Kidney (tissue), 14 donors: ENCODE data around the gene ATP5PO. TPM values are rescaled to one million over a fixed set of nuclear protein-coding genes. Genes with fewer than 3 reads are reported as not detected.

ENCODE experiments used
- DNase-seq, 5 donors: peaks; one replicate each; pipeline ENCODE4 v3.0.0-alpha.2; 2013 to 2020
- FAIRE-seq: peaks from 2 replicates; lab custom pipeline; 2012; peaks lifted over from hg19 to GRCh38; lab: Jason Lieb, UNC
- H3K27ac ChIP-seq, 2 donors: one replicate each; pipeline ENCODE4 v1.7.0; 2013; ENCODE audit warnings: low read depth in 2 of 2, low read length in 2 of 2, inconsistent platforms in 1 of 2
- H3K27me3 ChIP-seq: one replicate; pipeline ENCODE4 v1.7.1; 2013; ENCODE audit warnings: low read length, inconsistent platforms; ENCODE audit not compliant: control insufficient read depth, insufficient read depth
- H3K36me3 ChIP-seq, 3 donors: one replicate each; pipeline versions ENCODE4 v1.7.0 to v1.7.1; 2013; ENCODE audit warnings: low read length in 3 of 3, control low read depth in 1 of 3, inconsistent platforms in 1 of 3; ENCODE audit not compliant: insufficient read depth in 3 of 3, control insufficient read depth in 2 of 3
- H3K4me1 ChIP-seq, 3 donors: one replicate each; pipeline versions ENCODE4 v1.7.0 to v1.7.1; 2013; ENCODE audit warnings: low read length in 3 of 3, inconsistent platforms in 1 of 3, low read depth in 1 of 3; ENCODE audit not compliant: control insufficient read depth in 2 of 3, insufficient read depth in 2 of 3
- H3K4me3 ChIP-seq, 3 donors: one replicate each; pipeline versions ENCODE4 v1.7.0 to v1.8.1; 2013; ENCODE audit warnings: low read length in 3 of 3, control low read depth in 1 of 3, inconsistent platforms in 1 of 3
- H3K9ac ChIP-seq, 3 donors: one replicate each; pipeline versions ENCODE4 v1.7.0 to v1.7.1; 2013; ENCODE audit warnings: low read length in 3 of 3, control low read depth in 1 of 3, inconsistent platforms in 1 of 3
- H3K9me3 ChIP-seq, 3 donors: one replicate each; pipeline versions ENCODE4 v1.7.0 to v1.7.1; 2013; ENCODE audit warnings: low read length in 3 of 3, control low read depth in 1 of 3, inconsistent platforms in 1 of 3; ENCODE audit not compliant: control insufficient read depth in 2 of 3, insufficient read depth in 1 of 3
- CTCF ChIP-seq: IDR thresholded peaks from 3 replicates; pipeline ENCODE4 v1.5.1; 2012; ENCODE audit warnings: mild to moderate bottlenecking, moderate library complexity, borderline replicate concordance; ENCODE audit not compliant: insufficient read depth; ENCODE audit errors: extremely low read depth
- intact Hi-C: fragments of 100-400 bp; cut with DNase I; formaldehyde crosslinking; loops from one replicate; pipeline ENCODE4 v1.11.1; 2022
- polyA plus RNA-seq: library from polyadenylated mRNA; stranded (reverse); fragments of 350-450 nt; fragmentation: Illumina TruSeq; extraction: RNeasy Lipid Tissue Mini Kit (QIAGEN cat#74804); gene quantifications from one replicate; pipeline ENCODE4 v1.2.3, GENCODE V29; 2014; ENCODE audit warnings: low read depth, low replicate concordance; ENCODE audit not compliant: insufficient read depth
- total RNA-seq: library from RNA; stranded (reverse); fragmentation: NEBNext Ultra II Directional; extraction: Animal tissue kit (Norgen Biotek cat#: 25700); gene quantifications from one replicate; pipeline ENCODE4 v1.2.1, GENCODE V29; 2021
- donor health status: control.
- donor health status: control.
- donor health status: control.
- donor health status: control.
- donor health status: control.
- donor health status: DM: yes; HTN: yes; CAD: no.
- donor health status: Normal renal cell carcinoma (clear cell type).

The ATP5PO gene
- total and polyA plus RNA-seq, 2 donors from 2014 or later = 165 to 693 TPM

GRCh38 chr21:33855190-33855589 lies 60.4 kb downstream of the ATP5PO start:
- FAIRE-seq = no peak
- no peak overlapping the region for H3K4me3 ChIP-seq
- TF ChIP-seq CTCF = no peak

DNA sequence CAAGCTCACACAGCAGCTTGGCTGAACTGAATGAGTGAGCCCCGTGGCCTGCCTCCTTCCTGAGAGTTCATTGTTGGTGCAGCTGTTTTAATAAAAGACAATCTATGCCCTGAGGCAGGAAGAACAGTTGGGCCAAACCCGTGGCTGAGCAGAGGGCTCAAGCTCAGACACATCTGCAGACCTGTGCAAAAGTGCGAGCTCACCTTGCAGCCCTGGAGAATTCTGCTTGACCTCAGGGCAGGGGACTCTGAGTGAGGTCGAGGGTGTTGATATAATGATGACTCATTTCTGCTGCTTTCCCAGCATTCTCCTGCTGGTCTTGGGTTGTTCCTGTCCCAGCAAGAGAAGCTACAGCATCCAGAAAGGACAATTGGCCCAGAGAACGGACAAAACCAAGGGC lies 61.0 kb downstream of the ATP5PO start:
- intact Hi-C loops = no loop called here
- TF ChIP-seq CTCF = no peak
- Histone ChIP-seq H3K27me3 (no peaks in the 10 kb centered on the region), H3K9me3 (no peaks in the 10 kb centered on the region), H3K36me3 (no peaks in the 10 kb centered on the region), H3K9ac (no peak overlapping the region), H3K4me1 (no peaks in the 10 kb centered on the region), H3K4me3 (no peak overlapping the region), H3K27ac (no peak overlapping the region)
- FAIRE-seq (no peak), DNase-seq (no peak)

More at GRCh38 chr21:33855190-33855589, 60.4 kb downstream of the ATP5PO start:
- no peak for DNase-seq
- intact Hi-C loops = no loop called here
- no peaks in the 10 kb centered on the region for H3K27me3 ChIP-seq
- no peak overlapping the region for H3K9ac ChIP-seq
- H3K27ac ChIP-seq = no peak overlapping the region
- H3K36me3 ChIP-seq = no peaks in the 10 kb centered on the region
- H3K9me3 ChIP-seq = no peaks in the 10 kb centered on the region
- no peaks in the 10 kb centered on the region for H3K4me1 ChIP-seq

Other genes with a start within 250 kb of the ATP5PO start
- 52.3 TPM for gene MRPS6, start 157.8 kb upstream of the ATP5PO start, total RNA-seq
- 270 TPM for gene MRPS6, start 157.8 kb upstream of the ATP5PO start, polyA plus RNA-seq
- gene SLC5A3, start 157.8 kb upstream of the ATP5PO start, total RNA-seq = 26.0 TPM
- 12.4 TPM for gene SLC5A3, start 157.8 kb upstream of the ATP5PO start, polyA plus RNA-seq